ENCODE data around the gene COBL. TPM values are rescaled to one million over a fixed set of nuclear protein-coding genes. Genes with fewer than 3 reads are reported as not detected.

The COBL gene
- total RNA-seq, 1 experiment from 2014 or later, result 52.3 TPM

GRCh38 chr7:51084121-51084520, 232.5 kb downstream of the COBL start:
- Histone ChIP-seq H3K79me1 (ENCODE audit: insufficient read depth, low read depth, low read length, poor library complexity, severe bottlenecking) (no peaks in the 10 kb centered on the region), H3K27me3 (ENCODE audit: insufficient read depth, low read length) (no peaks in the 10 kb centered on the region), H3K9me3 (ENCODE audit: control insufficient read depth, low read depth, low read length) (no peaks in the 10 kb centered on the region), H2AK5ac (ENCODE audit: insufficient read length, low read length) (no peak overlapping the region), H4K91ac (ENCODE audit: insufficient read length, low read depth, low read length) (no peak overlapping the region), H3K4me1 (ENCODE audit: insufficient read depth, low read length) (peaks cover 11% of the 10 kb centered on the region), H3K56ac (ENCODE audit: insufficient read length, low read depth, low read length) (no peak overlapping the region), H3K23me2 (ENCODE audit: insufficient read length, low read depth, low read length, poor library complexity, severe bottlenecking) (no peaks in the 10 kb centered on the region), H2BK20ac (ENCODE audit: low read depth, low read length, poor library complexity, severe bottlenecking) (no peak overlapping the region), H3K9ac (ENCODE audit: extremely low read depth, insufficient read length, low read length) (no peak overlapping the region), H2BK12ac (ENCODE audit: insufficient read length, low read depth, low read length) (no peak overlapping the region), H4K5ac (ENCODE audit: insufficient read length, low read depth, low read length) (no peak overlapping the region), H3K18ac (ENCODE audit: insufficient read length, low read depth, low read length) (no peak overlapping the region), H3K4me2 (ENCODE audit: insufficient read depth, insufficient read length, low read length) (no peak overlapping the region), H3T11ph (ENCODE audit: low read length) (no peak overlapping the region), H4K8ac (replicated peaks; ENCODE audit: insufficient read length, low read depth, low read length) (no peak overlapping the region), H3K14ac (ENCODE audit: insufficient read depth, low read length) (no peak overlapping the region; the same call in 1 of the 2 replicates), H3K23ac (ENCODE audit: insufficient read length, low read depth, low read length) (no peak overlapping the region), H3K4ac (ENCODE audit: low read depth, low read length) (no peak overlapping the region), H2BK15ac (ENCODE audit: low read depth, low read length) (no peak overlapping the region), H3K79me2 (ENCODE audit: insufficient read depth, low read length) (no peaks in the 10 kb centered on the region), H4K20me1 (ENCODE audit: control insufficient read depth, insufficient read depth, insufficient read length) (no peaks in the 10 kb centered on the region), H2AFZ (ENCODE audit: low read length) (no peak overlapping the region), H2BK120ac (ENCODE audit: low read depth, low read length, poor library complexity, severe bottlenecking) (no peak overlapping the region), H3K27ac (ENCODE audit: insufficient read length, low read depth, low read length) (no peak overlapping the region), H2BK5ac (ENCODE audit: insufficient read length, low read length) (no peak overlapping the region)
- Mint-ChIP-seq H3K36me3 (ENCODE audit: insufficient read depth in 1 of 3, low read depth in 3 of 3) (peaks cover 0 to 31% (median 26%) of the 10 kb centered on the region in 3 experiments; a peak in 6 of 7 replicates), H3K4me3 (no peak overlapping the region; a peak in 1 of 5 replicates), H3K27me3 (ENCODE audit: low read depth) (peaks cover 3% of the 10 kb centered on the region; the same call in 1 of the 2 replicates), H3K4me1 (peaks cover 48 to 57% of the 10 kb centered on the region in 2 experiments), H3K27ac (no peak overlapping the region), H3K9me3 (no peaks in the 10 kb centered on the region)
- TF ChIP-seq, protein P1, sequence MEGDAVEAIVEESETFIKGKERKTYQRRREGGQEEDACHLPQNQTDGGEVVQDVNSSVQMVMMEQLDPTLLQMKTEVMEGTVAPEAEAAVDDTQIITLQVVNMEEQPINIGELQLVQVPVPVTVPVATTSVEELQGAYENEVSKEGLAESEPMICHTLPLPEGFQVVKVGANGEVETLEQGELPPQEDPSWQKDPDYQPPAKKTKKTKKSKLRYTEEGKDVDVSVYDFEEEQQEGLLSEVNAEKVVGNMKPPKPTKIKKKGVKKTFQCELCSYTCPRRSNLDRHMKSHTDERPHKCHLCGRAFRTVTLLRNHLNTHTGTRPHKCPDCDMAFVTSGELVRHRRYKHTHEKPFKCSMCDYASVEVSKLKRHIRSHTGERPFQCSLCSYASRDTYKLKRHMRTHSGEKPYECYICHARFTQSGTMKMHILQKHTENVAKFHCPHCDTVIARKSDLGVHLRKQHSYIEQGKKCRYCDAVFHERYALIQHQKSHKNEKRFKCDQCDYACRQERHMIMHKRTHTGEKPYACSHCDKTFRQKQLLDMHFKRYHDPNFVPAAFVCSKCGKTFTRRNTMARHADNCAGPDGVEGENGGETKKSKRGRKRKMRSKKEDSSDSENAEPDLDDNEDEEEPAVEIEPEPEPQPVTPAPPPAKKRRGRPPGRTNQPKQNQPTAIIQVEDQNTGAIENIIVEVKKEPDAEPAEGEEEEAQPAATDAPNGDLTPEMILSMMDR (conservative IDR thresholded peaks at IDR 0.05), result no peak
- no peak for DNase-seq
- no CpG with 5 or more reads among the region's 8 CpGs for WGBS (ENCODE audit: extremely low coverage, insufficient read length, low lambda C conversion rate)

All from H9 (cell line).